ENCODE measurements around the gene SMPD3.

Gene SMPD3

GRCh38 chr16:68401871-68402747, 46.2 kb downstream of the SMPD3 start:
- DNase-seq: no peak

- DNase-seq: no peak
Observed at GRCh38 chr16:68400924-68401460, 47.3 kb downstream of the SMPD3 start.

- no peak for DNase-seq
Observed at GRCh38 chr16:68400083-68400923, 48.0 kb downstream of the SMPD3 start.

- DNase-seq: no peak
Observed at GRCh38 chr16:68399456-68399855, 48.9 kb downstream of the SMPD3 start.

GRCh38 chr16:68397710-68398201, 50.6 kb downstream of the SMPD3 start:
- no peak for DNase-seq

GRCh38 chr16:68396481-68396880, 51.8 kb downstream of the SMPD3 start:
- peak; percentile 25 to 51 for DNase-seq

GRCh38 chr16:68395815-68396214, 52.5 kb downstream of the SMPD3 start:
- DNase-seq: no peak

GRCh38 chr16:68395167-68395786, 53.0 kb downstream of the SMPD3 start:
- no peak for DNase-seq

- no peak for DNase-seq
Observed at GRCh38 chr16:68393333-68393732, 55.0 kb downstream of the SMPD3 start.

- no peak for DNase-seq
Observed at GRCh38 chr16:68389750-68390371, 58.4 kb downstream of the SMPD3 start.

GRCh38 chr16:68389006-68389405, 59.3 kb downstream of the SMPD3 start:
- no peak for DNase-seq

- no peak for DNase-seq
Observed at GRCh38 chr16:68388124-68388523, 60.2 kb downstream of the SMPD3 start.

GRCh38 chr16:68387301-68387700, 61.0 kb downstream of the SMPD3 start:
- no peak for DNase-seq

GRCh38 chr16:68386628-68387027, 61.7 kb downstream of the SMPD3 start:
- no peak for DNase-seq

GRCh38 chr16:68385371-68385770, 62.9 kb downstream of the SMPD3 start:
- no peak for DNase-seq

GRCh38 chr16:68384288-68385161, 63.8 kb downstream of the SMPD3 start:
- DNase-seq: no peak

GRCh38 chr16:68383858-68384257, 64.5 kb downstream of the SMPD3 start:
- no peak for DNase-seq

GRCh38 chr16:68382296-68382718, 66.0 kb downstream of the SMPD3 start:
- no peak for DNase-seq

- DNase-seq: no peak
Observed at GRCh38 chr16:68381363-68381724, 67.0 kb downstream of the SMPD3 start.

- no peak for DNase-seq
Observed at GRCh38 chr16:68380676-68381362, 67.5 kb downstream of the SMPD3 start.

- no peak for DNase-seq
Observed at GRCh38 chr16:68380348-68380670, 68.0 kb downstream of the SMPD3 start.

Data from stimulated activated CD4-positive, alpha-beta T cell treated with anti-CD3 and anti-CD28 coated beads, Interleukin-4, amount 100 ng/mL, for 4 hours (primary cell).